Measurements from ENCODE around the gene SLC25A51. TPM values are rescaled to one million over a fixed set of nuclear protein-coding genes. Genes with fewer than 3 reads are reported as not detected.
A peak's percentile ranks its signal among the peaks of the same experiment; 100 is the strongest.

SLC25A51 gene
- total RNA-seq, 4 donors from 2014 or later, result 14.7 to 66.1 (median 44.4) TPM

- no peaks in the 10 kb centered on the region for H3K4me1 ChIP-seq
- H3K36me3 ChIP-seq, result no peaks in the 10 kb centered on the region
- no peaks in the 10 kb centered on the region for H3K27me3 ChIP-seq
- H3K9me3 ChIP-seq, result no peaks in the 10 kb centered on the region
- TF ChIP-seq, protein P1, sequence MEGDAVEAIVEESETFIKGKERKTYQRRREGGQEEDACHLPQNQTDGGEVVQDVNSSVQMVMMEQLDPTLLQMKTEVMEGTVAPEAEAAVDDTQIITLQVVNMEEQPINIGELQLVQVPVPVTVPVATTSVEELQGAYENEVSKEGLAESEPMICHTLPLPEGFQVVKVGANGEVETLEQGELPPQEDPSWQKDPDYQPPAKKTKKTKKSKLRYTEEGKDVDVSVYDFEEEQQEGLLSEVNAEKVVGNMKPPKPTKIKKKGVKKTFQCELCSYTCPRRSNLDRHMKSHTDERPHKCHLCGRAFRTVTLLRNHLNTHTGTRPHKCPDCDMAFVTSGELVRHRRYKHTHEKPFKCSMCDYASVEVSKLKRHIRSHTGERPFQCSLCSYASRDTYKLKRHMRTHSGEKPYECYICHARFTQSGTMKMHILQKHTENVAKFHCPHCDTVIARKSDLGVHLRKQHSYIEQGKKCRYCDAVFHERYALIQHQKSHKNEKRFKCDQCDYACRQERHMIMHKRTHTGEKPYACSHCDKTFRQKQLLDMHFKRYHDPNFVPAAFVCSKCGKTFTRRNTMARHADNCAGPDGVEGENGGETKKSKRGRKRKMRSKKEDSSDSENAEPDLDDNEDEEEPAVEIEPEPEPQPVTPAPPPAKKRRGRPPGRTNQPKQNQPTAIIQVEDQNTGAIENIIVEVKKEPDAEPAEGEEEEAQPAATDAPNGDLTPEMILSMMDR (IDR thresholded peaks at IDR 0.05), result no peak
- TF ChIP-seq POLR2A (IDR thresholded peaks at IDR 0.05), result no peak
- no peak overlapping the region for H3K27ac ChIP-seq
- intact Hi-C loops (cut with DNase I; ENCODE audit: low total_unique reads), result no loop called here
- DNase-seq, result peak in 1 of 2 donors; percentile 11
- no peak overlapping the region for H3K4me3 ChIP-seq
Observed at GRCh38 chr9:37921168-37921510, 17.2 kb upstream of the SLC25A51 start.

GRCh38 chr9:37920471-37921167 is 16.7 kb upstream of the SLC25A51 start:
- intact Hi-C loops (cut with DNase I; ENCODE audit: low total_unique reads), result no loop called here

DNA sequence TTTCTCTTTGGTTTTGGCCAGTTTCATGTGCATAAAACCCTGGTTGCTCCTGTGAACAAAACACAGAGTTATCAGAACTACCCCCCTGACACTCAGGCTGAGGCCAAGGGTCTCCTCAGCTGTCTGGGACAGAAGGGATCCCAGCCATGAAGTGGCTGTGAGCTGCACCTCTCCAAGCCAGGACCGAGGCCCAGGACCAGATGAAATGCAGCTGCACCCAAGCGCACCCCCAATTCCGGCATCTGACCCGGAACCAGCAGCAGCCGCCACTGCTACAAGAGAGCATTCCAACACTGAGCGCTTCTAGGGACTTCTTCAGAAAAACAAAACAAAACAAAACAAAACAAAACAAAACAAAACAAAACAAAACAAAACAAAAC is 16.0 kb upstream of the SLC25A51 start:
- no peaks in the 10 kb centered on the region for H3K27me3 ChIP-seq
- H3K9me3 ChIP-seq, result no peaks in the 10 kb centered on the region
- intact Hi-C loops (cut with DNase I; ENCODE audit: low total_unique reads), result loop anchor here (10.0 kb wide), 1 partner anchor 145 kb away; the partner anchor contains the start of gene SHB
- no peak overlapping the region for H3K4me3 ChIP-seq
- no peak overlapping the region for H3K27ac ChIP-seq
- no peaks in the 10 kb centered on the region for H3K4me1 ChIP-seq
- TF ChIP-seq, protein P1 (IDR thresholded peaks at IDR 0.05), result no peak
- TF ChIP-seq POLR2A (IDR thresholded peaks at IDR 0.05), result no peak
- no peak for DNase-seq
- H3K36me3 ChIP-seq, result no peaks in the 10 kb centered on the region

More at GRCh38 chr9:37920471-37921167, 16.7 kb upstream of the SLC25A51 start:
- H3K27ac ChIP-seq, result no peak overlapping the region
- no peaks in the 10 kb centered on the region for H3K36me3 ChIP-seq
- DNase-seq, result no peak
- TF ChIP-seq, protein P1 (IDR thresholded peaks at IDR 0.05), result no peak
- TF ChIP-seq POLR2A (IDR thresholded peaks at IDR 0.05), result no peak
- H3K4me3 ChIP-seq, result no peak overlapping the region
- no peaks in the 10 kb centered on the region for H3K4me1 ChIP-seq
- no peaks in the 10 kb centered on the region for H3K9me3 ChIP-seq
- H3K27me3 ChIP-seq, result no peaks in the 10 kb centered on the region

DNA sequence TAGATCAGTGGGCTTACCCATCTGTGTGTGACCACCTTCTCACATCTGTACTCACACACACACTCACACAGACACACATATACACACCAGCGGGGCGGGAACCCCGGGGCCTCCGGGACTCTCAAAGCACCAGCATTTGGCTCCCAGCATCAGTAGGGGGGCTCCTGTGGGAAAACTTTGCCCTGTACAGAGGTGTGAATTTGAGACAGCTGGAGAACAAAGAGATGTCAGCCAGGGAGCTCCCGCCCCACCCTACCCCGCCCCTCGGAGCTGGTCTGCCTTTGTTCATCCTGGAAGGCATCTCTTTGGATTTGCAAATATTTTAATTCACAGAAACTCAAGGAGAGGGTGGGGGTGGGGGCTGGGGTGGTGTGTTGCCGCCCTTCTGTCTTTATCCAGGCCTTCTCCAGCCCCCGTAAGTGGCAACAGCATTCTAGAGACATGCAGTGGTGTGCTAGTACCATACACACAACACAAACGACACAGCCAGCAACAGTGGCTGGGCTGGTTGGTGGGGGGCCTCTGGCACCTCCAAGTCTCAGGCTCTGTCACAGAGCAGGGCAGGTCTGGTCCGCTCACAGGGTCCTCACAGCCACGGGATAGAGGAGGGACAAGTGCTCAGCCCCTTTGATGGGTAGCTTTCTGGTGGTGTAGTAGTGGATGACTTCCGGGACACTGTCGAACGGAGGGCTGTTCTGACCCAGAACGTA is 15.5 kb upstream of the SLC25A51 start:
- TF ChIP-seq, protein P1 (IDR thresholded peaks at IDR 0.05), result no peak
- no peak for TF ChIP-seq POLR2A (IDR thresholded peaks at IDR 0.05)
- Histone ChIP-seq H3K4me3 (no peak overlapping the region), H3K27me3 (no peaks in the 10 kb centered on the region), H3K4me1 (no peaks in the 10 kb centered on the region), H3K36me3 (no peaks in the 10 kb centered on the region), H3K27ac (no peak overlapping the region), H3K9me3 (no peaks in the 10 kb centered on the region)
- no peak for DNase-seq
- intact Hi-C loops (cut with DNase I; ENCODE audit: low total_unique reads), result loop anchor here (10.0 kb wide), 1 partner anchor 145 kb away; the partner anchor contains the start of gene SHB

GRCh38 chr9:37918665-37919170 is 14.8 kb upstream of the SLC25A51 start:
- H3K36me3 ChIP-seq, result no peaks in the 10 kb centered on the region
- H3K4me1 ChIP-seq, result no peaks in the 10 kb centered on the region
- no peaks in the 10 kb centered on the region for H3K9me3 ChIP-seq
- H3K4me3 ChIP-seq, result no peak overlapping the region
- H3K27me3 ChIP-seq, result no peaks in the 10 kb centered on the region
- TF ChIP-seq, protein P1 (IDR thresholded peaks at IDR 0.05), result no peak
- no peak for TF ChIP-seq POLR2A (IDR thresholded peaks at IDR 0.05)
- no peak overlapping the region for H3K27ac ChIP-seq
- intact Hi-C loops (cut with DNase I; ENCODE audit: low total_unique reads), result loop anchor here (10.0 kb wide), 1 partner anchor 146 kb away; the partner anchor contains the start of gene SHB
- no peak for DNase-seq
